ENCODE measurements around the gene UPK2. TPM values are rescaled to one million over a fixed set of nuclear protein-coding genes. Genes with fewer than 3 reads are reported as not detected.

UPK2 gene
- total RNA-seq (2021) (not detected in 3 replicates), Bru-seq, nascent RNA (percentile 4 among the genes with signal in this experiment)
- long read RNA-seq, experiment 1, partial matches to known transcripts, result 0 of 2 reads
- long read RNA-seq, experiment 1, other reads (novel, unspliced or antisense), result 2 of 2 reads
- long read RNA-seq, experiment 2, result 0 reads
- long read RNA-seq, experiment 3, result 0 reads

GRCh38 chr11:118956094-118956846, at the start of gene UPK2:
Gene UPK2, plus strand, starts transcription at chr11:118956298. Its CDS starts 53 bp downstream, at chr11:118956351.
- peak; percentile 96 for DNase-seq (ENCODE audit: low spot score)
- peaks cover 14% of the 10 kb centered on the region for H3K4me1 Mint-ChIP-seq
- ChIA-PET CTCF (interaction anchor here (0.7 to 3.6 kb wide), 24 partner anchors 8 to 343 kb away, joined by 3 to 19 read pairs (median 4); partner anchors contain the start of genes CENATAC, CXCR5 and DDX6), POLR2A (interaction anchor here (0.6 to 1.6 kb wide), 4 partner anchors 27 to 164 kb away, joined by 3 to 4 read pairs (median 3); no protein-coding TSS in a partner anchor)
- H3K4me3 Mint-ChIP-seq, result no peak within 1 kb of the TSS
- no peak within 1 kb of the TSS for H3K27ac Mint-ChIP-seq
- H3K36me3 Mint-ChIP-seq, result no peaks in the 10 kb centered on the region
- H3K9me3 Mint-ChIP-seq, result no peaks in the 10 kb centered on the region
- peaks cover 17% of the 10 kb centered on the region for H3K27me3 Mint-ChIP-seq (ENCODE audit: low read depth)
- TF ChIP-seq CTCF (IDR thresholded peaks at IDR 0.05) (peak; percentile 96), ZNF219 (CRISPR knock-in tag; IDR thresholded peaks at IDR 0.05; ENCODE audit: borderline replicate concordance) (no peak), RELA (CRISPR knock-in tag; IDR thresholded peaks at IDR 0.05; ENCODE audit: borderline replicate concordance) (no peak), STAT6 (CRISPR knock-in tag; conservative IDR thresholded peaks at IDR 0.05; ENCODE audit: low read depth) (no peak), SOX15 (CRISPR knock-in tag; IDR thresholded peaks at IDR 0.05) (no peak), SP1 (CRISPR knock-in tag; conservative IDR thresholded peaks at IDR 0.05) (peak; percentile 38; the same call in 1 of the 2 replicates), USF1 (CRISPR knock-in tag; IDR thresholded peaks at IDR 0.05) (no peak), FOXK1 (CRISPR knock-in tag; IDR thresholded peaks at IDR 0.05) (no peak), ZSCAN18 (CRISPR knock-in tag; IDR thresholded peaks at IDR 0.05) (no peak), SMAD4 (CRISPR knock-in tag; IDR thresholded peaks at IDR 0.05) (no peak)
- ATAC-seq, result peak; percentile 96

- Mint-ChIP-seq H3K4me1 (peaks cover 37% of the 10 kb centered on the region), H3K36me3 (peaks cover 24% of the 10 kb centered on the region), H3K27ac (peak overlapping the region; percentile 74), H3K9me3 (no peaks in the 10 kb centered on the region), H3K27me3 (ENCODE audit: low read depth) (no peaks in the 10 kb centered on the region), H3K4me3 (peak overlapping the region; percentile 72)
- CTCF ChIA-PET, result interaction anchor here (0.8 to 2.5 kb wide), 4 partner anchors 10 to 115 kb away, joined by 3 to 15 read pairs (median 4); partner anchors contain the start of gene UPK2
- DNase-seq (ENCODE audit: low spot score) (peak; percentile 95), ATAC-seq (peak; percentile 31)
- POLR2A ChIA-PET, result interaction anchor here (6.9 kb wide), 1 partner anchor 22 kb away, joined by 76 read pairs; no protein-coding TSS in a partner anchor
- TF ChIP-seq ZNF281 (CRISPR knock-in tag; IDR thresholded peaks at IDR 0.05) (no peak), CTCF (IDR thresholded peaks at IDR 0.05) (peak; percentile 92), TEAD1 (CRISPR knock-in tag; IDR thresholded peaks at IDR 0.05) (peak; percentile 19; the same call in 1 of the 2 replicates), ZNF263 (CRISPR knock-in tag; IDR thresholded peaks at IDR 0.05; ENCODE audit: low read depth) (no peak), CDX4 (CRISPR knock-in tag; IDR thresholded peaks at IDR 0.05; ENCODE audit: borderline replicate concordance) (no peak), SOX15 (CRISPR knock-in tag; IDR thresholded peaks at IDR 0.05) (no peak)
These were observed 48.8 kb upstream of the UPK2 start for GRCh38 chr11:118907051-118908042.
